ENCODE results near the gene CPM. TPM values are rescaled to one million over a fixed set of nuclear protein-coding genes. Genes with fewer than 3 reads are reported as not detected.

The CPM gene
- total and polyA plus RNA-seq, 5 donors from 2014 or later, result 2.5 to 7.9 (median 5.6) TPM

DNA sequence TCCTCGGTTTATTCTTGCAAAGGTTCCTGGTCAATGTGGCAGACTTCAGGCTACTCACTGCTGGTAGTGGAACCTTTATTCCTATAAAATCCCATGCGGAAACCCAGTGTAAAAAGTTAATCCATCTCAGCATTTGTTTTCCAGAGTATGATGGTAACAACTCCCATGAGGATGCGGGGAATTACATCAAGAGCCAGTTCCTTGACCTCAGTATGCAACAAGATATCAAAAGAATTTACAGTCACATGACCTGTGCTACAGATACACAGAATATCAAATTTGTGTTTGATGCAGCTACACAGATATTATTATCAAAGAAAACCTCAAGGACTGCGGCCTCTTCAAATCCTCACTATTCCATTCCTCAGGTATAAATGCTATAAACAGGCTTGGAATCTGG, 19.3 kb downstream of the CPM start:
- Histone ChIP-seq H3K27me3 (ENCODE audit: control insufficient read depth, insufficient read depth, low read length) (no peaks in the 10 kb centered on the region), H3K36me3 (ENCODE audit: control insufficient read depth, insufficient read depth, low read length) (no peaks in the 10 kb centered on the region), H3K4me1 (ENCODE audit: control insufficient read depth, insufficient read depth, low read length, poor library complexity, severe bottlenecking) (no peaks in the 10 kb centered on the region), H3K9me3 (ENCODE audit: control insufficient read depth in 2 of 2, low read length in 2 of 2) (no peaks in the 10 kb centered on the region), H3K4me3 (ENCODE audit: low read depth, low read length) (no peak overlapping the region), H3K27ac (ENCODE audit: insufficient read depth, low read length, poor library complexity, severe bottlenecking) (no peak overlapping the region)
- no peaks in the 10 kb centered on the region for H3K36me3 Mint-ChIP-seq
- no peak for DNase-seq
- ATAC-seq (ENCODE audit: low read depth in 2 of 2), result no peak
- H3K9me3 Mint-ChIP-seq, result no peaks in the 10 kb centered on the region
- H3K27ac Mint-ChIP-seq, result no peak overlapping the region
- no peak overlapping the region for H3K4me3 Mint-ChIP-seq
- H3K4me1 Mint-ChIP-seq, result no peaks in the 10 kb centered on the region
- H3K27me3 Mint-ChIP-seq, result no peaks in the 10 kb centered on the region

DNA sequence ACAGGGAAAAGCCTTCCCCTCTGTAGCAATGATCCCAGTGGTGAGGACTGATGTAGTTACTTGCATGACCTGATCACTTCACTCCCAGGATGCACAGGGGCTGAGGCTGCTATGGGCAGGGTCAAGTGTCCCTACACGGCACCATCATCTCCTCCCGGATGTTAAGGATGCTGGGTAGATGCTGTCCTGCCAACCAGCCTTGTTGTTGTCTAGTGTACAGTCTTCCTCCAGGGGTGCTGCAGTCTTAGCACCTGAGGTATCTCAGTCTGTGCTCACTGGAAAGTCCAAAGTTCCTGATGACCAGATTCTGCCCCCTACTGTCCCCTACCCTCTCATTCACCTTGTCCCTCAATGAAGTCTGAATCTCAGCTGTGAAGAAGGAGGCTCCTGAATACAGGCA, 20.1 kb downstream of the CPM start:
- Mint-ChIP-seq H3K27me3 (no peaks in the 10 kb centered on the region), H3K9me3 (no peaks in the 10 kb centered on the region), H3K36me3 (no peaks in the 10 kb centered on the region), H3K27ac (no peak overlapping the region), H3K4me1 (no peaks in the 10 kb centered on the region), H3K4me3 (no peak overlapping the region)
- Histone ChIP-seq H3K27me3 (ENCODE audit: control insufficient read depth, insufficient read depth, low read length) (no peaks in the 10 kb centered on the region), H3K4me3 (ENCODE audit: low read depth, low read length) (no peak overlapping the region), H3K36me3 (ENCODE audit: control insufficient read depth, insufficient read depth, low read length) (no peaks in the 10 kb centered on the region), H3K9me3 (ENCODE audit: control insufficient read depth in 2 of 2, low read length in 2 of 2) (no peaks in the 10 kb centered on the region), H3K4me1 (ENCODE audit: control insufficient read depth, insufficient read depth, low read length, poor library complexity, severe bottlenecking) (no peaks in the 10 kb centered on the region), H3K27ac (ENCODE audit: insufficient read depth, low read length, poor library complexity, severe bottlenecking) (no peak overlapping the region)
- ATAC-seq (ENCODE audit: low read depth in 2 of 2), result no peak
- DNase-seq, result no peak

DNA sequence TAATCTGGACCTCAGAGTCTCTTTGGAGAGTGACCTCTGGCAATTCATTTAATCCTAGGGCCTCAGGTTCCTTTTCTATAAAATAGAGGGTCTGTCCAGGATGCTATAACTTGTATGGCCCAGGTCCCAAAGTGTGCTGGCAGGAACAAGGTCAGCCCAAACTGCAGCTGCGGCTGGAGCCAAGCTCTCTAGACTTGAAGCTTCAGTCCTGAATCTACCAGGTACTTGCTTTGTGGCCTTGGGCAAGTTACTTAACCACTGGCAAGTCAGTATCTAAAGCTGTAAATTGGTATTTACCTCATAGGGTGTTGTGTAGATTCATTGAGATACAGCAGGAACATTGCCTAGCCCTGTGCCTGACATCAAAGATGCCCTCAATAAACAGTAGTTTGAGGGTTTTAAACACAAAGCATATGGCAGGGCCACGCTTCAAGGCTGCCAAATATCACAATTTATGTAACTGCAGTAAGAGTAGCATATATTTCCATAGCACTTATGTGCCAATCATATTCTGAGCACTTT, 21.7 kb downstream of the CPM start:
- Mint-ChIP-seq H3K27ac (no peak overlapping the region), H3K9me3 (no peaks in the 10 kb centered on the region), H3K27me3 (no peaks in the 10 kb centered on the region), H3K4me1 (no peaks in the 10 kb centered on the region), H3K4me3 (no peak overlapping the region), H3K36me3 (no peaks in the 10 kb centered on the region)
- H3K4me1 ChIP-seq (ENCODE audit: control insufficient read depth, insufficient read depth, low read length, poor library complexity, severe bottlenecking), result no peaks in the 10 kb centered on the region
- no peak overlapping the region for H3K4me3 ChIP-seq (ENCODE audit: low read depth, low read length)
- no peaks in the 10 kb centered on the region for H3K9me3 ChIP-seq (ENCODE audit: control insufficient read depth in 2 of 2, low read length in 2 of 2)
- no peak overlapping the region for H3K27ac ChIP-seq (ENCODE audit: insufficient read depth, low read length, poor library complexity, severe bottlenecking)
- ATAC-seq (ENCODE audit: low read depth in 2 of 2) (no peak), DNase-seq (no peak)
- H3K36me3 ChIP-seq (ENCODE audit: control insufficient read depth, insufficient read depth, low read length), result no peaks in the 10 kb centered on the region
- H3K27me3 ChIP-seq (ENCODE audit: control insufficient read depth, insufficient read depth, low read length), result no peaks in the 10 kb centered on the region

DNA sequence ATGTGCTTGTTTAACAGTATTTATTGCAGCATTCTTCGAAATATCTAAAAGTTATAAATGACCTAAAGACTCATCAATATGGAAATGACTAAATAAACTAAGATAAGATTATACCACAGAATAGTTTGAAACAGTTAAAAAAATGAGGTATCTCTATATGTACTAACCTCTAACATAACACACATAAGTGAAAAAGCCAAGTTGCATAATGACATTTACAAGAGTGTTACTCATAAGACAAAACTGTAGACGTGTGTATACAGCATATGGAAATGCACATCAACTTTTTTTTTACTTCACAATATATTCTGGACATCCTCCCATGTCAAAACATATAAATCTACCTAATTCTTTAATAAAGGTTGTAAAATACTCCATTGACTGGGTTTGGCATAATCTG, 22.8 kb downstream of the CPM start:
- Histone ChIP-seq H3K4me3 (ENCODE audit: low read depth, low read length) (no peak overlapping the region), H3K27ac (ENCODE audit: insufficient read depth, low read length, poor library complexity, severe bottlenecking) (no peak overlapping the region), H3K9me3 (ENCODE audit: control insufficient read depth in 2 of 2, low read length in 2 of 2) (no peaks in the 10 kb centered on the region), H3K27me3 (ENCODE audit: control insufficient read depth, insufficient read depth, low read length) (no peaks in the 10 kb centered on the region), H3K36me3 (ENCODE audit: control insufficient read depth, insufficient read depth, low read length) (no peaks in the 10 kb centered on the region), H3K4me1 (ENCODE audit: control insufficient read depth, insufficient read depth, low read length, poor library complexity, severe bottlenecking) (no peaks in the 10 kb centered on the region)
- peak overlapping the region in 1 of 4 donors; percentile 79 for H3K4me3 Mint-ChIP-seq
- ATAC-seq (ENCODE audit: low read depth in 2 of 2) (no peak), DNase-seq (no peak)
- H3K27ac Mint-ChIP-seq, result no peak overlapping the region
- H3K36me3 Mint-ChIP-seq, result no peaks in the 10 kb centered on the region
- H3K27me3 Mint-ChIP-seq, result no peaks in the 10 kb centered on the region
- H3K4me1 Mint-ChIP-seq, result no peaks in the 10 kb centered on the region
- H3K9me3 Mint-ChIP-seq, result no peaks in the 10 kb centered on the region

DNA sequence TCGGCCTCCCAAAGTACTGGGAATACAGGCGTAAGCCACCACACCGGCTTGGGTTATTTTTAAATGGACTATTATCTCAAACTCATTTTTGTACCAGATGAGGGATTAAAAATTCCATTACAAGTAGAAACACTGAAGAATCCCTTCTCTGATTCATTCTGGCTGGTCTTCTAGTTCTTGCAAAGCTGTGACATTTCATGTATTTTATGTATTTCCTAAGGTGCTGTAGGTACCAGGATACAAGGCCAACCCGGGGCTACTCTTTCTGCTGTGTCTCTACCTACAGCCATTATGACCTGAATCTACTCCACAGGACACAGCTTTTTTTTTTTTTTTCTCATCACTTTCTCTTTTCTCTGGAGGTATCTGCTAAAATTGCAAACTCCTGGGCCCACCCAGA, 24.9 kb downstream of the CPM start:
- H3K4me1 ChIP-seq (ENCODE audit: control insufficient read depth, insufficient read depth, low read length, poor library complexity, severe bottlenecking), result no peaks in the 10 kb centered on the region
- H3K36me3 ChIP-seq (ENCODE audit: control insufficient read depth, insufficient read depth, low read length), result no peaks in the 10 kb centered on the region
- DNase-seq (no peak), ATAC-seq (ENCODE audit: low read depth in 2 of 2) (no peak)
- Mint-ChIP-seq H3K9me3 (no peaks in the 10 kb centered on the region), H3K4me3 (no peak overlapping the region), H3K27ac (no peak overlapping the region), H3K36me3 (no peaks in the 10 kb centered on the region), H3K27me3 (no peaks in the 10 kb centered on the region), H3K4me1 (no peaks in the 10 kb centered on the region)
- H3K9me3 ChIP-seq (ENCODE audit: control insufficient read depth in 2 of 2, low read length in 2 of 2), result no peaks in the 10 kb centered on the region
- H3K4me3 ChIP-seq (ENCODE audit: low read depth, low read length), result no peak overlapping the region
- H3K27ac ChIP-seq (ENCODE audit: insufficient read depth, low read length, poor library complexity, severe bottlenecking), result no peak overlapping the region
- H3K27me3 ChIP-seq (ENCODE audit: control insufficient read depth, insufficient read depth, low read length), result no peaks in the 10 kb centered on the region

DNA sequence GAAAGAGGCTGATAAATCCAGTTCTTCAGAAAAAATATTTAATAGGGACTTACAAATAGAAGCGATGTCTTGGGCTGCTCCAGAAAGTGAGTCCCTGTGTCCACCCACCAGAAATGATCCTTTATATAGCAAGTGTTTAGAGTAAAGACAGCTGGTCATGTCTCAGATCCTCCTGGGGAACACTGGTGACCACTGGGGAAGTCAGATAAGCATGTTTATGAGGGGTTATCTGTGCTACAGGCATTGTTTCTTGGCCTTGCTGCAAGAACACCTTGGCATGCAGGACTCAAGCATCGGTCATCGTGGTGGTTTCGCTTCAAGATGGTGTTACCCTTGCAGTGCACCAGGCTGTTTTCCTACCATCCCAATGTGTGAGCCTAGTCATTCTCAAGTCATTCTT, 27.2 kb downstream of the CPM start:
- Mint-ChIP-seq H3K4me1 (no peaks in the 10 kb centered on the region), H3K27me3 (no peaks in the 10 kb centered on the region), H3K27ac (no peak overlapping the region), H3K9me3 (no peaks in the 10 kb centered on the region), H3K36me3 (no peaks in the 10 kb centered on the region), H3K4me3 (no peak overlapping the region)
- Histone ChIP-seq H3K27ac (ENCODE audit: insufficient read depth, low read length, poor library complexity, severe bottlenecking) (no peak overlapping the region), H3K36me3 (ENCODE audit: control insufficient read depth, insufficient read depth, low read length) (no peaks in the 10 kb centered on the region), H3K4me1 (ENCODE audit: control insufficient read depth, insufficient read depth, low read length, poor library complexity, severe bottlenecking) (no peaks in the 10 kb centered on the region), H3K9me3 (ENCODE audit: control insufficient read depth in 2 of 2, low read length in 2 of 2) (no peaks in the 10 kb centered on the region), H3K27me3 (ENCODE audit: control insufficient read depth, insufficient read depth, low read length) (no peaks in the 10 kb centered on the region), H3K4me3 (ENCODE audit: low read depth, low read length) (no peak overlapping the region)
- ATAC-seq (ENCODE audit: low read depth in 2 of 2) (no peak), DNase-seq (no peak)

DNA sequence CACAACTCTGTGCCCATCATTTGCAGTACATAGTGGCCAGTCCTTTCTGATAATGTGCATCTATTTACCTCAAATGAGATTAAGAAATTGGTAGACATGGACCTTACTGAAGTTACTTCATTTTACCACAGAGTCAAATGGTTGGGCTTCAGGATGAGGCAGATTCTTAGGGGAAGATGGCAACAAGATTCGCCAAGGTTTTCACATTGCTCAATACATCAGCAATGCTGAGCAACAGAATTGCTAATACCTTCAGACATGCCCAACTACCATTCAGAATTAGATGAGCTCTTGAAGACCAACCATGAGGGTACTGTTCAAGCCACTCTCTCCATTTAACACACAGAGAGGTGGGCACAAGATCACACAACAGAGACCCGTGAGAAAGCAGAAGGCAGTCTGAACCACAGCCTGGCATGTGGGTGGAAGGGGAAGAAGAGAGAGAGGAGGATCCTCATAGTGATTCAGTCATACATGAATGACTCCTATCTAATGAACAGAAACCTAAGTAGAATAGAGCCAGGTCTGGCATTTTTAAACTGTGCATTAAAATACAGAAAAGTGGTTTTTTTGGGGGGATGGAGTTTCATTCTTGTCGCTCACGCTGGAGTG, 28.5 kb downstream of the CPM start:
- Histone ChIP-seq H3K27ac (ENCODE audit: insufficient read depth, low read length, poor library complexity, severe bottlenecking) (no peak overlapping the region), H3K4me3 (ENCODE audit: low read depth, low read length) (no peak overlapping the region), H3K36me3 (ENCODE audit: control insufficient read depth, insufficient read depth, low read length) (no peaks in the 10 kb centered on the region), H3K9me3 (ENCODE audit: control insufficient read depth in 2 of 2, low read length in 2 of 2) (no peaks in the 10 kb centered on the region), H3K4me1 (ENCODE audit: control insufficient read depth, insufficient read depth, low read length, poor library complexity, severe bottlenecking) (no peaks in the 10 kb centered on the region), H3K27me3 (ENCODE audit: control insufficient read depth, insufficient read depth, low read length) (no peaks in the 10 kb centered on the region)
- peak overlapping the region in 1 of 3 donors; percentile 22 for H3K27ac Mint-ChIP-seq
- no peaks in the 10 kb centered on the region for H3K9me3 Mint-ChIP-seq
- no peaks in the 10 kb centered on the region for H3K36me3 Mint-ChIP-seq
- H3K4me3 Mint-ChIP-seq, result no peak overlapping the region
- no peaks in the 10 kb centered on the region for H3K27me3 Mint-ChIP-seq
- DNase-seq (no peak), ATAC-seq (ENCODE audit: low read depth in 2 of 2) (peak in 1 of 2 donors; percentile 31)
- no peaks in the 10 kb centered on the region for H3K4me1 Mint-ChIP-seq

DNA sequence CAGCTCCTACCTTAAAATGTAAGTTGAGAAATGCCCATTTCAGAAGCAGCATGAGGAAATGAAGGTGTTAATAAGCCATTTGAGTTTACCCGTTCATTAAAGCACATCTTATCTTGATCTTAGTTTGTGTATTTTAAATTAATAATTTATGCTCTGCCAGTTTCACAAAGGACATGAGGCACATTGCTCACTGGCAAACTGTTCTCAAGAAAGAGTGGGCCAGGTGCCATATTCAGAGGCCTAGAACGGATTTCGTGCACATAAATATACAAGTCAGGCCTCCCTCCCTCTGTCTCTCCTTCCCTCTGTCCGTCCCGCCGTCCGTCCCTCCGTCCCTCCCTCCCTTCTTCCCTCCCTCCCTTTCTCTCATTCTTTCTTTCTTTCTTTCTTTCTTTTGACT, 29.5 kb downstream of the CPM start:
- Mint-ChIP-seq H3K9me3 (no peaks in the 10 kb centered on the region), H3K4me3 (peak overlapping the region in 1 of 4 donors; percentile 16), H3K4me1 (no peaks in the 10 kb centered on the region), H3K36me3 (no peaks in the 10 kb centered on the region), H3K27ac (peak overlapping the region in 1 of 3 donors; percentile 65), H3K27me3 (no peaks in the 10 kb centered on the region)
- H3K36me3 ChIP-seq (ENCODE audit: control insufficient read depth, insufficient read depth, low read length), result no peaks in the 10 kb centered on the region
- ATAC-seq (ENCODE audit: low read depth in 2 of 2) (no peak), DNase-seq (no peak)
- H3K9me3 ChIP-seq (ENCODE audit: control insufficient read depth in 2 of 2, low read length in 2 of 2), result no peaks in the 10 kb centered on the region
- H3K27ac ChIP-seq (ENCODE audit: insufficient read depth, low read length, poor library complexity, severe bottlenecking), result no peak overlapping the region
- H3K4me3 ChIP-seq (ENCODE audit: low read depth, low read length), result no peak overlapping the region
- no peaks in the 10 kb centered on the region for H3K27me3 ChIP-seq (ENCODE audit: control insufficient read depth, insufficient read depth, low read length)
- no peaks in the 10 kb centered on the region for H3K4me1 ChIP-seq (ENCODE audit: control insufficient read depth, insufficient read depth, low read length, poor library complexity, severe bottlenecking)

Measured in CD4-positive, CD25-positive, alpha-beta regulatory T cell (primary cell).